NCI-H2171 (cell line): Measurements from ENCODE around the gene LRP1.

Source experiments
- DNase-seq: peaks from one replicate; lab custom pipeline; 2025; lab: John Stamatoyannopoulos, UW

Gene LRP1

GRCh38 chr12:57195186-57195585, 66.9 kb downstream of the LRP1 start:
- DNase-seq = no peak

GRCh38 chr12:57195611-57196371, 67.5 kb downstream of the LRP1 start:
- no peak for DNase-seq

- DNase-seq = no peak
These were observed 68.2 kb downstream of the LRP1 start for GRCh38 chr12:57196439-57196838.

GRCh38 chr12:57196956-57197355, 68.7 kb downstream of the LRP1 start:
- no peak for DNase-seq

- DNase-seq = no peak
These were observed 70.0 kb downstream of the LRP1 start for GRCh38 chr12:57198329-57198728.

- no peak for DNase-seq
These were observed 70.9 kb downstream of the LRP1 start for GRCh38 chr12:57199191-57199590.

- DNase-seq = no peak
These were observed 72.2 kb downstream of the LRP1 start for GRCh38 chr12:57200497-57200896.

- DNase-seq = no peak
These were observed 72.9 kb downstream of the LRP1 start for GRCh38 chr12:57201219-57201618.

- no peak for DNase-seq
These were observed 73.3 kb downstream of the LRP1 start for GRCh38 chr12:57201631-57202030.

GRCh38 chr12:57202321-57202720, 74.0 kb downstream of the LRP1 start:
- no peak for DNase-seq

GRCh38 chr12:57203201-57203600, 74.9 kb downstream of the LRP1 start:
- DNase-seq = no peak

- DNase-seq = no peak
These were observed 75.5 kb downstream of the LRP1 start for GRCh38 chr12:57203791-57204190.

GRCh38 chr12:57204454-57204853, 76.2 kb downstream of the LRP1 start:
- no peak for DNase-seq

- DNase-seq = no peak
These were observed 76.9 kb downstream of the LRP1 start for GRCh38 chr12:57205186-57205585.

- no peak for DNase-seq
These were observed 77.6 kb downstream of the LRP1 start for GRCh38 chr12:57205931-57206330.

- DNase-seq = no peak
These were observed 79.7 kb downstream of the LRP1 start for GRCh38 chr12:57207731-57208630.

GRCh38 chr12:57208631-57209282, 80.5 kb downstream of the LRP1 start:
- DNase-seq = no peak

GRCh38 chr12:57209916-57210315, 81.6 kb downstream of the LRP1 start:
- no peak for DNase-seq

- DNase-seq = no peak
These were observed 82.2 kb downstream of the LRP1 start for GRCh38 chr12:57210461-57210860.

GRCh38 chr12:57210926-57211692, 82.8 kb downstream of the LRP1 start:
- DNase-seq = no peak

GRCh38 chr12:57211791-57212700, 83.8 kb downstream of the LRP1 start:
- DNase-seq = no peak
